ENCODE data around the gene CHGA. TPM values are rescaled to one million over a fixed set of nuclear protein-coding genes. Genes with fewer than 3 reads are reported as not detected.
A peak's percentile ranks its signal among the peaks of the same experiment; 100 is the strongest.

Gene CHGA
- total and polyA plus RNA-seq, 2 of the 8 experiments (the other 6 are each of a cell fraction or from before 2014, with no cell fraction given) = 17.5 to 28.2 TPM

DNA sequence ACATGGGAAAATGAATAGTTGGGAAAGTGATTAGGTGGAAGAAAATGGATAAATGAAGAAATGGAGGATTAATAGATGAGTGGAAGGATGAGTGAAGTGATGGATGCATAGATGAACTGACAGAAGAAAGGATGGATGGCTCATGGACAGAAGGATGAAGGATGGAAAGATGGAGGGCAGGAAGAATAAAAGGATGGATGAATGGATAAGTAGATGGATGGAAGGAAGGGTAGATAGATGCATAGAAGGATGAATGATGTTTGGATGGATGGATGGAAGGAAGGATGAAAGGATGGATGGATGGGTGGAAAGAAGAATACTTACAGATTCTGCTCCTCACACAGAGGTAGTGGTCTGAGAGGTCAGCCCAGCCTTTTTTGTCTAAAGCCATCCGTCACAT lies 35.8 kb upstream of the CHGA start:
- Histone ChIP-seq H3K36me3 (ENCODE audit: control insufficient read depth in 2 of 4, insufficient read depth in 4 of 4, low read length in 3 of 4) (no peaks in the 10 kb centered on the region), H2BK5ac (ENCODE audit: low read depth, low read length) (no peak overlapping the region), H3K9ac (replicated peaks in 1 of 4; ENCODE audit: extremely low read depth in 1 of 4, low read depth in 3 of 4, low read length in 3 of 4) (no peak overlapping the region), H4K5ac (ENCODE audit: insufficient read length, low read depth, low read length) (no peak overlapping the region), H3K9me3 (ENCODE audit: insufficient read depth in 2 of 2, low read depth in 1 of 2, low read length in 1 of 2) (no peaks in the 10 kb centered on the region), H3K23me2 (ENCODE audit: low read depth, low read length) (peaks cover 5% of the 10 kb centered on the region; the same call in 1 of the 2 replicates), H3K23ac (ENCODE audit: insufficient read length) (no peak overlapping the region), H4K20me1 (replicated peaks in 1 of 2; ENCODE audit: control insufficient read depth in 1 of 2, insufficient read depth in 2 of 2, low read length in 2 of 2) (no peaks in the 10 kb centered on the region), H3K4me1 (replicated peaks in 1 of 4; ENCODE audit: control insufficient read depth in 3 of 4, insufficient read depth in 4 of 4, low read length in 3 of 4) (no peaks in the 10 kb centered on the region; a peak in 1 of 7 replicates), H3K79me2 (ENCODE audit: control insufficient read depth in 1 of 2, insufficient read depth in 2 of 2, low read length in 2 of 2) (no peaks in the 10 kb centered on the region), H2BK12ac (ENCODE audit: low read depth, low read length) (no peak overlapping the region), H2BK20ac (ENCODE audit: low read length) (no peak overlapping the region), H3K27ac (ENCODE audit: low read depth, low read length) (no peak overlapping the region), H2AK5ac (ENCODE audit: low read depth, low read length) (no peak overlapping the region), H3K4me2 (ENCODE audit: insufficient read depth in 1 of 2, low read depth in 2 of 2, low read length in 2 of 2) (no peak overlapping the region), H3K14ac (ENCODE audit: insufficient read length) (no peak overlapping the region), H4K8ac (ENCODE audit: extremely low read depth, insufficient read depth, low read length) (no peak overlapping the region), H2BK15ac (ENCODE audit: low read length) (no peak overlapping the region), H3K56ac (replicated peaks; ENCODE audit: insufficient read length, low read depth, low read length) (peak overlapping the region; percentile 42), H4K91ac (replicated peaks; ENCODE audit: insufficient read length, low read length) (no peak overlapping the region), H3K18ac (ENCODE audit: extremely low read depth, low read length) (no peak overlapping the region), H3K27me3 (replicated peaks in 1 of 4; ENCODE audit: control insufficient read depth in 3 of 4, extremely low read depth in 1 of 4, insufficient read depth in 3 of 4, low read length in 3 of 4) (no peaks in the 10 kb centered on the region; a peak in 3 of 7 replicates), H3K4me3 (ENCODE audit: extremely low read depth in 1 of 4, insufficient read depth in 2 of 4, low read depth in 3 of 4, low read length in 4 of 4) (no peak overlapping the region), H3K79me1 (ENCODE audit: low read depth, low read length) (no peaks in the 10 kb centered on the region), H2BK120ac (replicated peaks; ENCODE audit: low read depth, low read length) (no peak overlapping the region), H2AFZ (ENCODE audit: low read length) (no peak overlapping the region), H3K4ac (replicated peaks; ENCODE audit: insufficient read length, low read depth, low read length) (no peak overlapping the region)
- ChIA-PET POLR2A (ENCODE audit: partially characterized antibody) (no interaction called here), CTCF (ENCODE audit: partially characterized antibody) (no interaction called here)
- FAIRE-seq (no peak), DNase-seq (ENCODE audit: low read depth in 1 of 2, low spot score in 2 of 2) (no peak)
- 70% methylated on average over 1 of the region's 1 CpG; no CpG with 5 or more reads in 1 of the 2 experiments for WGBS, 2 experiments (ENCODE audit: extremely low coverage in 1 of 2, insufficient coverage in 1 of 2, insufficient read length in 1 of 2, insufficient replicate concordance in 2 of 2, low coverage in 1 of 2, low lambda C conversion rate in 2 of 2, missing lambda C conversion rate in 1 of 2)

Measured in H1 (cell line).